Ishikawa (cell line): ENCODE results near the gene PCCA.

Experiments used
- CEBPB ChIP-seq: IDR thresholded peaks from 2 replicates; pipeline ENCODE4 v1.6.1; 2012
- CREB1 ChIP-seq: IDR thresholded peaks from 2 replicates; pipeline ENCODE4 v1.6.1; 2012; ENCODE audit warnings: low read depth
- EGR1 ChIP-seq: IDR thresholded peaks from 2 replicates; pipeline ENCODE4 v1.6.1; 2012
- EP300 ChIP-seq: IDR thresholded peaks from 2 replicates; pipeline ENCODE4 v1.6.1; 2012; ENCODE audit warnings: borderline replicate concordance
- FOXM1 ChIP-seq: IDR thresholded peaks from 2 replicates; pipeline ENCODE4 v1.6.1; 2012; ENCODE audit warnings: low read depth, borderline replicate concordance
- NFIC ChIP-seq: IDR thresholded peaks from 2 replicates; pipeline ENCODE4 v1.6.1; 2012
- RAD21 ChIP-seq: IDR thresholded peaks from 2 replicates; pipeline ENCODE4 v1.6.1; 2012; ENCODE audit warnings: low read depth
- TAF1 ChIP-seq: IDR thresholded peaks from 2 replicates; pipeline ENCODE4 v1.6.1; 2012; ENCODE audit warnings: low read depth, mild to moderate bottlenecking
- TCF12 ChIP-seq: IDR thresholded peaks from 2 replicates; pipeline ENCODE4 v1.6.1; 2012; ENCODE audit warnings: low read depth
- TEAD4 ChIP-seq: IDR thresholded peaks from 2 replicates; pipeline ENCODE4 v1.6.1; 2012
- YY1 ChIP-seq: IDR thresholded peaks from 2 replicates; pipeline ENCODE4 v1.6.1; 2012; ENCODE audit warnings: low read depth
- ZBTB7A ChIP-seq: IDR thresholded peaks from 2 replicates; pipeline ENCODE4 v1.6.1; 2012; ENCODE audit warnings: low read depth
- TF ChIP-seq, protein P1 (sequence below): IDR thresholded peaks from 2 replicates; pipeline ENCODE4 v1.6.1; 2012; ENCODE audit warnings: low read depth, mild to moderate bottlenecking
- TF ChIP-seq, protein P2 (sequence below): IDR thresholded peaks from 2 replicates; pipeline ENCODE4 v1.6.1; 2012
- TF ChIP-seq, protein P3 (sequence below): IDR thresholded peaks from 2 replicates; pipeline ENCODE4 v1.6.1; 2012

Gene PCCA

DNA sequence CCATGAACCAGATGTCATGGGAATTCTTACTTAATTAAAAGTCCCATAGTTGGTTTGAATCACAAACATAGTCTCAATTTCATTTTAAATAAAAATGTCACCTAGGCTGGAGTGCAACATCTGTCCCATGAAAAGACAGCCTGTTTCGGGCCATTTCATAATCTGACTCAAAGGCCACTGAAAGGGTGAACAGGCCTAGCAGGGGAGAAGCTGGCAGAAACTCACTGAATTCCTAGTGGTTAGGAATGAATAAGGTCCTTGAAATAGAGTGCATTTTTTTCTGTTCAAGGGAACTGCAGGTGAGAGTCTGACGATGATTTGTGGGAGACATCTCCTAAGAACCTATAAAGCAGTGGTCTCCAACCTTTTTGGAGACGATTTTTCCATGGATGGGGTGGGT lies 44.0 kb upstream of the PCCA start:
- TF ChIP-seq, protein P1, sequence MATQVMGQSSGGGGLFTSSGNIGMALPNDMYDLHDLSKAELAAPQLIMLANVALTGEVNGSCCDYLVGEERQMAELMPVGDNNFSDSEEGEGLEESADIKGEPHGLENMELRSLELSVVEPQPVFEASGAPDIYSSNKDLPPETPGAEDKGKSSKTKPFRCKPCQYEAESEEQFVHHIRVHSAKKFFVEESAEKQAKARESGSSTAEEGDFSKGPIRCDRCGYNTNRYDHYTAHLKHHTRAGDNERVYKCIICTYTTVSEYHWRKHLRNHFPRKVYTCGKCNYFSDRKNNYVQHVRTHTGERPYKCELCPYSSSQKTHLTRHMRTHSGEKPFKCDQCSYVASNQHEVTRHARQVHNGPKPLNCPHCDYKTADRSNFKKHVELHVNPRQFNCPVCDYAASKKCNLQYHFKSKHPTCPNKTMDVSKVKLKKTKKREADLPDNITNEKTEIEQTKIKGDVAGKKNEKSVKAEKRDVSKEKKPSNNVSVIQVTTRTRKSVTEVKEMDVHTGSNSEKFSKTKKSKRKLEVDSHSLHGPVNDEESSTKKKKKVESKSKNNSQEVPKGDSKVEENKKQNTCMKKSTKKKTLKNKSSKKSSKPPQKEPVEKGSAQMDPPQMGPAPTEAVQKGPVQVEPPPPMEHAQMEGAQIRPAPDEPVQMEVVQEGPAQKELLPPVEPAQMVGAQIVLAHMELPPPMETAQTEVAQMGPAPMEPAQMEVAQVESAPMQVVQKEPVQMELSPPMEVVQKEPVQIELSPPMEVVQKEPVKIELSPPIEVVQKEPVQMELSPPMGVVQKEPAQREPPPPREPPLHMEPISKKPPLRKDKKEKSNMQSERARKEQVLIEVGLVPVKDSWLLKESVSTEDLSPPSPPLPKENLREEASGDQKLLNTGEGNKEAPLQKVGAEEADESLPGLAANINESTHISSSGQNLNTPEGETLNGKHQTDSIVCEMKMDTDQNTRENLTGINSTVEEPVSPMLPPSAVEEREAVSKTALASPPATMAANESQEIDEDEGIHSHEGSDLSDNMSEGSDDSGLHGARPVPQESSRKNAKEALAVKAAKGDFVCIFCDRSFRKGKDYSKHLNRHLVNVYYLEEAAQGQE: no peak
- TF ChIP-seq, protein P2, sequence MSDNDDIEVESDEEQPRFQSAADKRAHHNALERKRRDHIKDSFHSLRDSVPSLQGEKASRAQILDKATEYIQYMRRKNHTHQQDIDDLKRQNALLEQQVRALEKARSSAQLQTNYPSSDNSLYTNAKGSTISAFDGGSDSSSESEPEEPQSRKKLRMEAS: no peak
- TF ChIP-seq ZBTB7A (no peak), RAD21 (no peak), TCF12 (no peak), TEAD4 (no peak), CEBPB (no peak), NFIC (no peak), CREB1 (no peak), TAF1 (no peak), EP300 (no peak), EGR1 (no peak), FOXM1 (no peak)
- TF ChIP-seq, protein P3, sequence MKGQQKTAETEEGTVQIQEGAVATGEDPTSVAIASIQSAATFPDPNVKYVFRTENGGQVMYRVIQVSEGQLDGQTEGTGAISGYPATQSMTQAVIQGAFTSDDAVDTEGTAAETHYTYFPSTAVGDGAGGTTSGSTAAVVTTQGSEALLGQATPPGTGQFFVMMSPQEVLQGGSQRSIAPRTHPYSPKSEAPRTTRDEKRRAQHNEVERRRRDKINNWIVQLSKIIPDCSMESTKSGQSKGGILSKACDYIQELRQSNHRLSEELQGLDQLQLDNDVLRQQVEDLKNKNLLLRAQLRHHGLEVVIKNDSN: no peak

DNA sequence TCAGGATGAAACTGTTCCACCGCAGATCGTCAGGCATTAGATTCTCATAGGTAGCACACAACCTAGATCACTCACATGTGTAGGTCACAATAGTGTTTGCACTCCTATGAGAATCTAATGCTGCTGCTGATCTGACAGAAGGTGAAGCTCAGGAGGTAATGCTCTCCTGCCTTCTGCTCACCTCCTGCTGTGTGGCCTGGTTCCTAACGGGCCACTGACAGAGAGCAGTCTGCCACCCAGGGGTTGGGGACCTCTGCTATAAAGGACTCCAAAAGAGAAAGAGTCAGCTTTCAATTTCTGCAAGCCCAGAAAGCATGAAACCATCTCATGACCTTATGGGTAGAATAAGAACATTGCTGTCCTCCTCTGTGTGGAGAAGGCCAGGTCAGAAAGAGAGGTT lies 43.5 kb upstream of the PCCA start:
- no peak for TF ChIP-seq EGR1
- TF ChIP-seq CEBPB: no peak
- TF ChIP-seq, protein P1: no peak
- TF ChIP-seq TAF1: no peak
- TF ChIP-seq ZBTB7A: no peak
- TF ChIP-seq, protein P2: no peak
- TF ChIP-seq RAD21: no peak
- TF ChIP-seq EP300: no peak
- no peak for TF ChIP-seq TEAD4
- TF ChIP-seq, protein P3: no peak
- no peak for TF ChIP-seq YY1
- no peak for TF ChIP-seq CREB1
- no peak for TF ChIP-seq TCF12
- TF ChIP-seq NFIC: no peak
- no peak for TF ChIP-seq FOXM1

DNA sequence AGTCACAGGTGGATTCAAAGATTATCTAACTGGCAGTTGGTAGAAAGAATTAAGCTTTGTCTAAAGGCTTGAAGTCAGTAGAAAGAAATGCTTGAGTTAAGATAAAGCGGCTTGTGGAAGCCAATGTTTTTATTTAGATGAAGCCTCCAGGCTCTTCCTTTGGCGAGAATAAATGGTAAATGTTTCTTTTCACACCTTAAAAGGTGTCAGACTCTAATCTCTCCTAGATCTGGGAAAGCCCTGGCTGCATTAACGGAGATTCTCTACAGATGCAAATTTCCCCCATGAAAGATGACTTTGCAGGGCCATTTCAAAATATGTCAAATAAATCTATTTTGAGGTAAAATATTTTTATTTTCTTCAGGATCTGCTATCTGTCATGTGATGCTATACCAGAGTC lies 37.8 kb upstream of the PCCA start:
- TF ChIP-seq CREB1 (no peak), EP300 (no peak)
- TF ChIP-seq, protein P1: no peak
- TF ChIP-seq, protein P2: no peak

DNA sequence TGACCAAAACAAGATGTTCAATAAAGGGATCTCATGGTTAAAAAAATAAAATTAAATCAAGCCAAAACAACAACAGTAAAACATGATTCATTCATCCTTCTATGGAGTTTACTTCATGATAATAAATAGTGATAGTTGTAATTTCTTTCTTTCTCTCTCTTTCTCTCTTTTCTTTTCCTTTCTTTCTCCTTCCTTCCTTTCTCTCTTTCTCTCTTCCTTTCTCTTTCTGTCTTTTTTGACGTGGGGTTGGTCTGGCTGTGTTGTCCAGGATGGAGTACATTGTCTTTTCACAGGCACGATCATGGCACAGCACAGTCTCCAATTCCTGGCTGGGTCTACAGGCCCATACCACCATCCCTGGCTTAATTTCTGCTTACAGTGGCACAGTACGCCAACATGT lies 29.1 kb upstream of the PCCA start:
- TF ChIP-seq TAF1 (no peak), TEAD4 (no peak), EGR1 (no peak), EP300 (no peak), ZBTB7A (no peak), TCF12 (no peak), CEBPB (no peak), YY1 (no peak), NFIC (no peak), RAD21 (no peak), FOXM1 (no peak), CREB1 (no peak)
- TF ChIP-seq, protein P2: no peak
- TF ChIP-seq, protein P1: no peak
- TF ChIP-seq, protein P3: no peak
